ENCODE measurements around the gene TMEM151B.
"Not testable (repeated sequence)": the region's sequence is repeated elsewhere in the genome, so short reads cannot be mapped to it uniquely, and the experiment has no call there.

TMEM151B gene

GRCh38 chr6:44335631-44336030, 65.4 kb downstream of the TMEM151B start:
- no peaks in the 10 kb centered on the region for H3K36me3 Mint-ChIP-seq (ENCODE audit: low read depth)
- H3K27ac Mint-ChIP-seq: no peak overlapping the region

GRCh38 chr6:44338228-44339122, 68.2 kb downstream of the TMEM151B start:
- H3K9me3 Mint-ChIP-seq: no peaks in the 10 kb centered on the region
- H3K27ac Mint-ChIP-seq: no peak overlapping the region

More at GRCh38 chr6:44335631-44336030, 65.4 kb downstream of the TMEM151B start:
- peaks cover 1% of the 10 kb centered on the region for H3K27me3 Mint-ChIP-seq
- peaks cover 28% of the 10 kb centered on the region for H3K4me1 Mint-ChIP-seq (ENCODE audit: low read depth)
- H3K4me3 Mint-ChIP-seq: no peak overlapping the region
- no peaks in the 10 kb centered on the region for H3K9me3 Mint-ChIP-seq
- intact Hi-C loops (cut with micrococcal nuclease): loop anchor here (5.0 kb wide), 1 partner anchor 183 kb away; no protein-coding TSS in a partner anchor

GRCh38 chr6:44339301-44339700, 69.1 kb downstream of the TMEM151B start:
- Mint-ChIP-seq H3K4me1 (ENCODE audit: low read depth) (peaks cover 29% of the 10 kb centered on the region), H3K9me3 (no peaks in the 10 kb centered on the region), H3K4me3 (no peak overlapping the region), H3K27ac (no peak overlapping the region), H3K36me3 (ENCODE audit: low read depth) (no peaks in the 10 kb centered on the region), H3K27me3 (peaks cover 26% of the 10 kb centered on the region)
- intact Hi-C loops (cut with micrococcal nuclease): loop anchor here (5.0 kb wide), 1 partner anchor 187 kb away; no protein-coding TSS in a partner anchor

More at GRCh38 chr6:44338228-44339122, 68.2 kb downstream of the TMEM151B start:
- Mint-ChIP-seq H3K4me3 (no peak overlapping the region), H3K27me3 (peaks cover 19% of the 10 kb centered on the region), H3K4me1 (ENCODE audit: low read depth) (peaks cover 36% of the 10 kb centered on the region), H3K36me3 (ENCODE audit: low read depth) (no peaks in the 10 kb centered on the region)
- intact Hi-C loops (cut with micrococcal nuclease): loop anchor here (1.0 to 5.0 kb wide), 4 partner anchors 70 to 239 kb away; no protein-coding TSS in a partner anchor

- intact Hi-C loops (cut with micrococcal nuclease): loop anchor here (5.0 kb wide), 1 partner anchor 188 kb away; no protein-coding TSS in a partner anchor
- no peak overlapping the region for H3K27ac Mint-ChIP-seq
- no peak overlapping the region for H3K4me3 Mint-ChIP-seq
- H3K9me3 Mint-ChIP-seq: no peaks in the 10 kb centered on the region
- H3K36me3 Mint-ChIP-seq (ENCODE audit: low read depth): no peaks in the 10 kb centered on the region
- H3K27me3 Mint-ChIP-seq: peaks cover 29% of the 10 kb centered on the region
- H3K4me1 Mint-ChIP-seq (ENCODE audit: low read depth): peaks cover 23% of the 10 kb centered on the region
Observed at GRCh38 chr6:44339763-44340625, 69.7 kb downstream of the TMEM151B start.

GRCh38 chr6:44341095-44341890, 71.0 kb downstream of the TMEM151B start:
- H3K27ac Mint-ChIP-seq: no peak overlapping the region
- no peak overlapping the region for H3K4me3 Mint-ChIP-seq
- H3K4me1 Mint-ChIP-seq (ENCODE audit: low read depth): peaks cover 23% of the 10 kb centered on the region
- no peaks in the 10 kb centered on the region for H3K9me3 Mint-ChIP-seq
- intact Hi-C loops (cut with micrococcal nuclease): no loop called here
- H3K27me3 Mint-ChIP-seq: peaks cover 31% of the 10 kb centered on the region
- no peaks in the 10 kb centered on the region for H3K36me3 Mint-ChIP-seq (ENCODE audit: low read depth)

- Mint-ChIP-seq H3K9me3 (no peaks in the 10 kb centered on the region), H3K27ac (no peak overlapping the region), H3K27me3 (peaks cover 30% of the 10 kb centered on the region), H3K4me1 (ENCODE audit: low read depth) (peaks cover 23% of the 10 kb centered on the region), H3K4me3 (peak overlapping the region; percentile 61), H3K36me3 (ENCODE audit: low read depth) (no peaks in the 10 kb centered on the region)
- intact Hi-C loops (cut with micrococcal nuclease): no loop called here
Observed at GRCh38 chr6:44342052-44342451, 71.8 kb downstream of the TMEM151B start.

- H3K27me3 Mint-ChIP-seq: peaks cover 30% of the 10 kb centered on the region
- H3K27ac Mint-ChIP-seq: no peak within 1 kb of the TSS
- peak within 1 kb of the TSS; percentile 61 for H3K4me3 Mint-ChIP-seq
- no peaks in the 10 kb centered on the region for H3K9me3 Mint-ChIP-seq
- intact Hi-C loops (cut with micrococcal nuclease): no loop called here
- H3K4me1 Mint-ChIP-seq (ENCODE audit: low read depth): peaks cover 23% of the 10 kb centered on the region
- H3K36me3 Mint-ChIP-seq (ENCODE audit: low read depth): no peaks in the 10 kb centered on the region
Observed at GRCh38 chr6:44342489-44342888, 72.2 kb downstream of the TMEM151B start, which contains the start of gene SPATS1. TSS of gene SPATS1 (plus strand) at chr6:44342650. CDS start at chr6:44343096, 446 bp downstream.

- H3K36me3 Mint-ChIP-seq (ENCODE audit: low read depth); H3K9me3 Mint-ChIP-seq; intact Hi-C loops (cut with micrococcal nuclease); H3K4me3 Mint-ChIP-seq; H3K27ac Mint-ChIP-seq: not testable (repeated sequence)
- Mint-ChIP-seq H3K27me3 (peaks cover 29% of the 10 kb centered on the region), H3K4me1 (ENCODE audit: low read depth) (peaks cover 27% of the 10 kb centered on the region)
Observed at GRCh38 chr6:44346818-44347217, 76.6 kb downstream of the TMEM151B start.

- intact Hi-C loops (cut with micrococcal nuclease): no loop called here
- Mint-ChIP-seq H3K36me3 (ENCODE audit: low read depth) (no peaks in the 10 kb centered on the region), H3K27me3 (peaks cover 4% of the 10 kb centered on the region), H3K4me1 (ENCODE audit: low read depth) (peaks cover 9% of the 10 kb centered on the region), H3K27ac (no peak overlapping the region), H3K4me3 (no peak overlapping the region), H3K9me3 (no peaks in the 10 kb centered on the region)
Observed at GRCh38 chr6:44349904-44350649, 79.8 kb downstream of the TMEM151B start.

- H3K4me3 Mint-ChIP-seq; intact Hi-C loops (cut with micrococcal nuclease); H3K4me1 Mint-ChIP-seq (ENCODE audit: low read depth); H3K27me3 Mint-ChIP-seq; H3K36me3 Mint-ChIP-seq (ENCODE audit: low read depth); H3K27ac Mint-ChIP-seq; H3K9me3 Mint-ChIP-seq: not testable (repeated sequence)
Observed at GRCh38 chr6:44350650-44350994, 80.4 kb downstream of the TMEM151B start.

GRCh38 chr6:44352259-44352658, 82.0 kb downstream of the TMEM151B start:
- Mint-ChIP-seq H3K27me3 (peaks cover 6% of the 10 kb centered on the region), H3K4me1 (ENCODE audit: low read depth) (peaks cover 21% of the 10 kb centered on the region), H3K9me3 (peaks cover 17% of the 10 kb centered on the region), H3K36me3 (ENCODE audit: low read depth) (no peaks in the 10 kb centered on the region), H3K27ac (no peak overlapping the region), H3K4me3 (no peak overlapping the region)
- intact Hi-C loops (cut with micrococcal nuclease): no loop called here

GRCh38 chr6:44353336-44353735, 83.1 kb downstream of the TMEM151B start:
- Mint-ChIP-seq H3K36me3 (ENCODE audit: low read depth) (no peaks in the 10 kb centered on the region), H3K4me1 (ENCODE audit: low read depth) (peaks cover 22% of the 10 kb centered on the region), H3K4me3 (no peak overlapping the region), H3K27me3 (peaks cover 5% of the 10 kb centered on the region), H3K9me3 (peaks cover 19% of the 10 kb centered on the region), H3K27ac (no peak overlapping the region)
- intact Hi-C loops (cut with micrococcal nuclease): no loop called here

GRCh38 chr6:44355640-44356039, 85.4 kb downstream of the TMEM151B start:
- Mint-ChIP-seq H3K36me3 (ENCODE audit: low read depth) (no peaks in the 10 kb centered on the region), H3K4me1 (ENCODE audit: low read depth) (peaks cover 13% of the 10 kb centered on the region), H3K27ac (no peak overlapping the region), H3K9me3 (peaks cover 19% of the 10 kb centered on the region), H3K27me3 (peaks cover 4% of the 10 kb centered on the region), H3K4me3 (no peak overlapping the region)
- intact Hi-C loops (cut with micrococcal nuclease): no loop called here
